PC-9 (cell line): ENCODE data around the gene PHOSPHO2.

ENCODE experiments used
- CTCF ChIP-seq: fragments of 200-600 bp; sonication (generic); conservative IDR thresholded peaks from 2 replicates; pipeline ENCODE4 v1.6.1; 2017; ENCODE audit warnings: mixed run types, antibody characterized with exemption, mild to moderate bottlenecking, moderate library complexity
- EZH2 ChIP-seq: fragments of 200-600 bp; sonication (generic); IDR thresholded peaks from 2 replicates; pipeline ENCODE4 v1.8.0; 2017; ENCODE audit warnings: antibody characterized with exemption, low read depth

- TF ChIP-seq CTCF (no peak), EZH2 (no peak)
These were observed 11.7 kb downstream of the PHOSPHO2 start for GRCh38 chr2:169705927-169706326.
